Esophagus squamous epithelium (tissue), 5 donors: ENCODE data around the gene KRT6B. TPM values are rescaled to one million over a fixed set of nuclear protein-coding genes. Genes with fewer than 3 reads are reported as not detected.

Source experiments
- DNase-seq: peaks from one replicate; lab custom pipeline; 2025; lab: John Stamatoyannopoulos, UW
- H3K27ac ChIP-seq, 4 donors: fragments of 200-600 bp; sonication (generic); one replicate each; pipeline ENCODE4 v1.5.1; 2016 to 2019; ENCODE audit warnings: mild to moderate bottlenecking in 1 of 4
- H3K27me3 ChIP-seq, 4 donors: fragments of 200-600 bp; sonication (generic); 1 replicate in 3 of 4; 2 replicates in 1 of 4; pipeline versions ENCODE4 v1.5.1 to v1.6.0; 2017 to 2021; ENCODE audit warnings: antibody characterized with exemption in 1 of 4
- H3K36me3 ChIP-seq, 3 donors: fragments of 200-600 bp; sonication (generic); one replicate each; pipeline ENCODE4 v1.5.1; 2016 to 2019
- H3K4me1 ChIP-seq, 3 donors: fragments of 200-600 bp; sonication (generic); one replicate each; pipeline ENCODE4 v1.5.1; 2017 to 2019
- H3K4me3 ChIP-seq, 4 donors: fragments of 200-600 bp; sonication (generic); 1 replicate in 3 of 4; 2 replicates in 1 of 4; pipeline ENCODE4 v1.5.1; 2016 to 2019; ENCODE audit warnings: mild to moderate bottlenecking in 2 of 4, moderate library complexity in 1 of 4
- H3K9me3 ChIP-seq, 3 donors: fragments of 200-600 bp; sonication (generic); one replicate each; pipeline ENCODE4 v1.5.1; 2016 to 2019
- POLR2A ChIP-seq, 4 donors: fragments of 450-650 bp; IDR thresholded peaks; one replicate each; pipeline ENCODE4 v1.6.1; 2017; ENCODE audit warnings: antibody characterized with exemption in 4 of 4, mild to moderate bottlenecking in 4 of 4, moderate library complexity in 3 of 4
- WGBS, 2 donors: methylation state at CpG; one replicate each; pipeline ENCODE4 v1.1.5; 2018; 5-methylcytosine and 5-hydroxymethylcytosine counted together
- intact Hi-C: fragments of 100-400 bp; cut with DNase I; formaldehyde crosslinking; loops from one replicate; pipeline ENCODE4 v1.15.0; 2022
- total RNA-seq, 4 donors: library from RNA; depleted of rRNA; stranded (reverse); fragments of >200 nt; gene quantifications; one replicate each; pipeline ENCODE4 v1.1.0, GENCODE V29; 2016
- TF ChIP-seq, protein P1 (sequence below), 6 experiments: fragments of 450-650 bp in 4 of 6; fragments of 200-600 bp in 2 of 6; sonication (generic) in 2 of 6; IDR thresholded peaks; one replicate each; pipeline ENCODE4 v1.5.1; 2016 to 2019; ENCODE audit warnings: antibody characterized with exemption in 6 of 6, mild to moderate bottlenecking in 4 of 6, moderate library complexity in 4 of 6
- donor health status: DM: yes; HTN: yes; CAD: no.

The KRT6B gene
- total RNA-seq, 4 donors from 2014 or later = 308 to 3,585 (median 1,609) TPM

DNA sequence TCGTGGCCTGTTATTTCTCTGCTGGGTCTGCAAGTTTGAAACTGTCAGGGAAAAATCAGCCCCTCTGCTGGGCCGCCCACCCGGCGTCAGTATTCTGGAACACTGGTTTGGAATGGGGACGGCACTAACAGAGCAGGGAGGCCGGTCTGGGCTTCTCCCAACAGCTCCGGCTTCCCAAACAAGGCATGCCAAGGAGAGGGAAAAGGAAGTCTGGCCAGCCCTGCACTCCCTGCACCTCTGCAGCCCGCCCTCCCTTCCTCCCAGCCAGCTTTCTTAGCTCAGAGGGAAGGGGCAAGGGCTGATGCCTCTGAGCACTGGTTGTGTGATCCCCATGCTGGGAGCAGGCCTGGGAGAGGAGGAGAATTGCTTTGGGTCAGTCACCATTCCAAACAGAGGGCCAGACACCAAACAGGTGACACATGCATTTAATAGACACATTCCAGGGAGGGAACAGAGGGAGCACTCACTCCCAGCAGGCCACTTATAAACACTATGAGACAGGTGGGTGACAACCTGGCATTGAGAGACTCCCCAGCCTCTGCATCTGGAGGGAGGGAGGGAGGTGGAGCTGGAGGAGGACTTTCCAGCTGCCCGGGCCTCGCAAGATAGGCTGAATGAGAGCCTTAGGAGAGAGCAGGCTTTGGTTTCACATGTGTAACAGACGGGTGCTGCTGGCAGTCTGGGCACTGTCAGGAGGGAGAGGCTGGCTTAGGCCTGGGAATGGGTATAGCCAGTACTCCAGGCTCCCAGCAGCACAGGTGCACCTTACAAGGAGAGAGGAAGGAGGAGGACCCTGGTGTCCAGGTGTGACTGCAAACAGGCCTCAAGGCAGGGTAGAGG is 28.1 kb downstream of the KRT6B start:
- peak overlapping the region in 1 of 4 donors; percentile 29 for H3K27ac ChIP-seq
- peaks cover 0 to 11% (median 0%) of the 10 kb centered on the region in 4 donors for H3K27me3 ChIP-seq
- no peaks in the 10 kb centered on the region for H3K9me3 ChIP-seq
- TF ChIP-seq POLR2A (IDR thresholded peaks at IDR 0.05) = no peak
- TF ChIP-seq, protein P1, sequence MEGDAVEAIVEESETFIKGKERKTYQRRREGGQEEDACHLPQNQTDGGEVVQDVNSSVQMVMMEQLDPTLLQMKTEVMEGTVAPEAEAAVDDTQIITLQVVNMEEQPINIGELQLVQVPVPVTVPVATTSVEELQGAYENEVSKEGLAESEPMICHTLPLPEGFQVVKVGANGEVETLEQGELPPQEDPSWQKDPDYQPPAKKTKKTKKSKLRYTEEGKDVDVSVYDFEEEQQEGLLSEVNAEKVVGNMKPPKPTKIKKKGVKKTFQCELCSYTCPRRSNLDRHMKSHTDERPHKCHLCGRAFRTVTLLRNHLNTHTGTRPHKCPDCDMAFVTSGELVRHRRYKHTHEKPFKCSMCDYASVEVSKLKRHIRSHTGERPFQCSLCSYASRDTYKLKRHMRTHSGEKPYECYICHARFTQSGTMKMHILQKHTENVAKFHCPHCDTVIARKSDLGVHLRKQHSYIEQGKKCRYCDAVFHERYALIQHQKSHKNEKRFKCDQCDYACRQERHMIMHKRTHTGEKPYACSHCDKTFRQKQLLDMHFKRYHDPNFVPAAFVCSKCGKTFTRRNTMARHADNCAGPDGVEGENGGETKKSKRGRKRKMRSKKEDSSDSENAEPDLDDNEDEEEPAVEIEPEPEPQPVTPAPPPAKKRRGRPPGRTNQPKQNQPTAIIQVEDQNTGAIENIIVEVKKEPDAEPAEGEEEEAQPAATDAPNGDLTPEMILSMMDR (IDR thresholded peaks at IDR 0.05) = no peak
- no peak overlapping the region for H3K4me3 ChIP-seq
- intact Hi-C loops = no loop called here
- WGBS, 2 donors = 59 to 73% methylated on average over 5 to 7 of the region's 11 CpGs
- H3K36me3 ChIP-seq = no peaks in the 10 kb centered on the region
- no peak for DNase-seq
- peaks cover 0 to 10% (median 5%) of the 10 kb centered on the region in 3 donors for H3K4me1 ChIP-seq

DNA sequence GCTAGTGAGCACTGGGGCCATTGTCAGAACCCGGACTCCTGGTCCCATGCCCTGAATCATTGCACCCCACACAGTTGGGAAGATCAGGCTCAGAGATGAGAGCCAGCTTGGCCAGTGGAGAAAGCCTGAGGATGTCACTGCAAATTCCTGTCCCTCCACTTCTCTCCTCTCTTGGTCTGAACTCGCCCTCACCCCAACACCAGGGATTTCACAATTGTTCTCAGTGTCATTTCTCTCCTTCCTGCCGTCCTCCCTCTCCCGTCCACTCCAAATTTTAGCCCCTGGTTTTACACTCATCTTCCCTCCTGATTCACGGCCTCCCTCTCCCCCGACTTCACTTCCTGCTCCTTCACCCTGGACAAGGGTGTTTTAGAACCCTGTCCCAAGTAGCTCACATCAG is 28.9 kb downstream of the KRT6B start:
- DNase-seq = no peak
- WGBS, 2 donors = 63 to 79% methylated on average over 6 of the region's 6 CpGs
- H3K36me3 ChIP-seq = no peaks in the 10 kb centered on the region
- no peak overlapping the region for H3K4me3 ChIP-seq
- TF ChIP-seq POLR2A (IDR thresholded peaks at IDR 0.05) = no peak
- TF ChIP-seq, protein P1 (IDR thresholded peaks at IDR 0.05) = no peak
- H3K4me1 ChIP-seq = peaks cover 0 to 10% (median 5%) of the 10 kb centered on the region in 3 donors
- intact Hi-C loops = no loop called here
- H3K9me3 ChIP-seq = no peaks in the 10 kb centered on the region
- peaks cover 0 to 8% (median 0%) of the 10 kb centered on the region in 4 donors for H3K27me3 ChIP-seq
- peak overlapping the region in 2 of 4 donors; percentile 9 to 29 for H3K27ac ChIP-seq

DNA sequence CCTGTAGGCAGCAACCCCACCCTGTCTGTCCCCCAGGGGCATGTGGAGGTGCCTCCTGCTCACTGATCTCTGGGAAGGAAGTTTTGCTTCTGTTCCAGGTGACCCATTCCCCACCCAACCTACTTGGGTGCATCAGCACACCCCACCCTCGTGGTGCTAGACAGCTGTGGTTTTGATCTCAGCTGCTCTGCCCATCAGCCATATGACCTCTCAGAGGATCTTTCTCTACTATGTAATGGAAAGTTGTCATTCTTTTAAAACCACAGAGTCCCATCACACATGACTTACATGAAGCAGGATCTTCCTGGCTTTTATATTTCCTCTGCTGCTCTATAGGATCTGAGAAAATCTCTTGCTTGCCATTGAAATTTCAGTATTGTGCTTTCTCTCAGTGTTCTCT is 32.3 kb downstream of the KRT6B start:
- TF ChIP-seq, protein P1 (IDR thresholded peaks at IDR 0.05) = no peak
- no peak for TF ChIP-seq POLR2A (IDR thresholded peaks at IDR 0.05)
- H3K27me3 ChIP-seq = peaks cover 0 to 8% (median 0%) of the 10 kb centered on the region in 4 donors
- no peak overlapping the region for H3K27ac ChIP-seq
- no peak overlapping the region for H3K4me3 ChIP-seq
- H3K36me3 ChIP-seq = no peaks in the 10 kb centered on the region
- no peak for DNase-seq
- no peaks in the 10 kb centered on the region for H3K9me3 ChIP-seq
- H3K4me1 ChIP-seq = peaks cover 4 to 33% (median 18%) of the 10 kb centered on the region in 3 donors
- WGBS, 2 donors = 50% methylated on average over 1 of the region's 1 CpG
- intact Hi-C loops = no loop called here

DNA sequence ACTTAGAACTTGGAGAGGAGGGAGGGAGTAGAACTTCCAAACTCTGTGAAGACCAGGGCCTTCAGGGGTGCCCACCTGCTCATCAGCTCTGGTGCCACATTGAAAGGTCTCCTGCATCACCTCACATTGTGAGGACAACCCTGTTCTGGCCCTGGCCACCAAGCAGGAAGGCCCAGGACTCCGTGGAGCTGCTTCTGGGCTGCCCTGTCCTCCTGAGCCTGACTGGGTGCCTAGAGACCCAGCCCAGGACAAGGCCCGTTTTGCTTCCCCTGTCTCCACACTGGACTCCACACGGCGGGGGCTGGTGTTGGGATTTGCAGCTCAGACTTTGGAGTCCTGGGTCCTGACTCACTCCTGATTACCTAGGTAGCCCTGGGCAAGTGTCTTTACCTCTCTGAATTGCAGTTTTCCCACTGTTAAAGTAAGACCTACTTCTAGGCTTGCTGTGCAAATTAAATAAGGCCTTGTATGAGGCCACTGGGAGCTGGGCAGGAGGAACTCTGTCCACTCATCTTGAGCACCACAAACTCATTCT is 33.3 kb downstream of the KRT6B start:
- WGBS, 2 donors = 74 to 82% methylated on average over 2 to 3 of the region's 4 CpGs
- TF ChIP-seq, protein P1 (IDR thresholded peaks at IDR 0.05) = no peak
- no peak for TF ChIP-seq POLR2A (IDR thresholded peaks at IDR 0.05)
- Histone ChIP-seq H3K9me3 (no peaks in the 10 kb centered on the region), H3K36me3 (no peaks in the 10 kb centered on the region), H3K27ac (no peak overlapping the region), H3K27me3 (peaks cover 0 to 8% (median 0%) of the 10 kb centered on the region in 4 donors), H3K4me3 (no peak overlapping the region), H3K4me1 (peaks cover 4 to 31% (median 18%) of the 10 kb centered on the region in 3 donors)
- DNase-seq = no peak
- intact Hi-C loops = no loop called here

DNA sequence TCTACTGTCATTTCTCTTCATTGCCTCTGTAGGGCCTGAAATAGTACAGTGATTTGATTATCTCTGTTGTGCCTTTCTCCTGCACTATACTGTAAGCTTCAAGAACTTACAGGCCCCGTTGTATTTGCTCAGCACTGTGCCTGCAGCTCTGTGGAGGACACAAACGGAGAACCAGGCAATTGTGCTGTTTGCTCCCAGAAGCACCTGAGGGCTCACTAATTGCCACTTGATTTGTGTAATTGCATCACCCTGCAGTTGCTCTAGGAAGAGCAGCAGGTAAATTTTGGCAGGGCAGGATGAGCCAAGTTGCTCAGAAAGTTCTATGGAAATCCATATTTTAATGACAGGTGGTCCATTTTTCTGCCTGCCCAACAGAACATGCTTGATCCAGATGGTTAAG is 34.2 kb downstream of the KRT6B start:
- WGBS, 2 donors = 42 to 64% methylated on average over 2 of the region's 2 CpGs
- Histone ChIP-seq H3K9me3 (no peaks in the 10 kb centered on the region), H3K27me3 (peaks cover 0 to 8% (median 0%) of the 10 kb centered on the region in 4 donors), H3K4me1 (peaks cover 4 to 24% (median 14%) of the 10 kb centered on the region in 3 donors), H3K4me3 (no peak overlapping the region), H3K27ac (peak overlapping the region in 3 of 4 donors; percentile 40 to 76 (median 42)), H3K36me3 (no peaks in the 10 kb centered on the region)
- no peak for DNase-seq
- TF ChIP-seq, protein P1 (IDR thresholded peaks at IDR 0.05) = no peak
- intact Hi-C loops = no loop called here
